A673 (cell line): ENCODE measurements around the gene NELFE.

Experiments used
- CTCF ChIP-seq: fragments of 300-800, 200-600 bp; sonication (generic); conservative IDR thresholded peaks from 2 replicates; pipeline ENCODE4 v1.5.1; 2017; ENCODE audit warnings: low read depth, mild to moderate bottlenecking, antibody characterized with exemption, low read length, moderate library complexity, mixed read lengths
- EZH2 ChIP-seq: fragments of 200-600 bp; sonication (generic); IDR thresholded peaks from 2 replicates; pipeline ENCODE4 v1.6.1; 2017; ENCODE audit warnings: borderline replicate concordance, low read depth, mild to moderate bottlenecking, mixed read lengths, antibody characterized with exemption, low read length; ENCODE audit not compliant: poor library complexity, severe bottlenecking

- TF ChIP-seq CTCF: no peak
- no peak for TF ChIP-seq EZH2
These were observed 51.5 kb downstream of the NELFE start for GRCh38 chr6:31907158-31907813.
